Stimulated activated CD8-positive, alpha-beta memory T cell treated with anti-CD3 and anti-CD28 coated beads, Interleukin-7, amount 100 ng/mL, for 48 hours (primary cell): Measurements from ENCODE around the gene FIZ1.
"Not testable (repeated sequence)": the region's sequence is repeated elsewhere in the genome, so short reads cannot be mapped to it uniquely, and the experiment has no call there.

Experiments
- DNase-seq, 2 donors: peaks; one replicate each; pipeline ENCODE4 v3.0.0-alpha.2; 2020; ENCODE audit warnings: low read depth in 1 of 2; ENCODE audit errors: extremely low read depth in 1 of 2

The FIZ1 gene

GRCh38 chr19:55578031-55578760 is 21.1 kb downstream of the FIZ1 start:
- no peak for DNase-seq

GRCh38 chr19:55576746-55577145 is 22.6 kb downstream of the FIZ1 start:
- DNase-seq = no peak

- not testable (repeated sequence) for DNase-seq
These were observed 25.4 kb downstream of the FIZ1 start for GRCh38 chr19:55573929-55574328.

GRCh38 chr19:55569477-55569876 is 29.8 kb downstream of the FIZ1 start:
- not testable (repeated sequence) for DNase-seq

GRCh38 chr19:55567708-55568328 is 31.5 kb downstream of the FIZ1 start:
- no peak for DNase-seq

GRCh38 chr19:55566823-55567222 is 32.5 kb downstream of the FIZ1 start:
- no peak for DNase-seq

GRCh38 chr19:55563261-55563690 is 36.0 kb downstream of the FIZ1 start:
- DNase-seq = no peak

GRCh38 chr19:55559684-55560083 is 39.6 kb downstream of the FIZ1 start:
- no peak for DNase-seq

GRCh38 chr19:55554741-55555152 is 44.6 kb downstream of the FIZ1 start:
- DNase-seq = no peak

GRCh38 chr19:55554302-55554701 is 45.0 kb downstream of the FIZ1 start:
- DNase-seq = no peak

GRCh38 chr19:55553217-55554182 is 45.8 kb downstream of the FIZ1 start:
- DNase-seq = no peak

- DNase-seq = no peak
These were observed 46.7 kb downstream of the FIZ1 start for GRCh38 chr19:55552620-55553019.

GRCh38 chr19:55552206-55552605 is 47.1 kb downstream of the FIZ1 start:
- no peak for DNase-seq

GRCh38 chr19:55550321-55550650 is 49.0 kb downstream of the FIZ1 start:
- no peak for DNase-seq

GRCh38 chr19:55549500-55550320 is 49.6 kb downstream of the FIZ1 start:
- DNase-seq = no peak

GRCh38 chr19:55546822-55547614 is 52.3 kb downstream of the FIZ1 start:
- DNase-seq = no peak

- DNase-seq = no peak
These were observed 53.3 kb downstream of the FIZ1 start for GRCh38 chr19:55546011-55546410.

- no peak for DNase-seq
These were observed 53.9 kb downstream of the FIZ1 start, which contains the start of gene SBK3 for GRCh38 chr19:55545443-55545842. Gene SBK3 (minus strand): TSS chr19:55545543. CDS start chr19:55545543, 0 bp downstream.

GRCh38 chr19:55544776-55545439 is 54.4 kb downstream of the FIZ1 start:
- DNase-seq = no peak
